Stimulated activated CD4-positive, alpha-beta T cell treated with anti-CD3 and anti-CD28 coated beads, Interleukin-2, amount 100 ng/mL, for 24 hours (primary cell): ENCODE results near the gene MAD2L1.

Source experiments
- DNase-seq, 2 donors: peaks; one replicate each; pipeline ENCODE4 v3.0.0-alpha.2; 2020

Gene MAD2L1

GRCh38 chr4:120056246-120056645 is 10.4 kb downstream of the MAD2L1 start:
- DNase-seq, result no peak

DNA sequence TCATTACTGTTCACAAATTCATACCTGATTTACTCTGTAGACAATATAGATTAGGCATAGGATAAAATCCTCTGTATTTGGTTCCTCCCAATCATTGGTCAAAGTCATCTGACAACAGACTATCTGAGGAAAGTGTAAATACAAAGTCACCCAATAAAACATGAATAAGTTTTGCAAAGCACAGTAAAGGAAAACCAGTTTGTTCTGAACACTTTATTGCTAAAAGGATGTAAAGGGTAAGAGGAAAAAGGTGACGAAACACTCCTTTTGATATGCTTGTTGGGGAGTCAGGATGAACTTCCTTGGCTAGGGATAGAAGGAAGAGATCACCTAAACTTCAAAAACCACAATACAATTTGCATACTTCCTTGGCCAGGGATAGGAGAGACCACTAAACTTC is 10.9 kb downstream of the MAD2L1 start:
- DNase-seq, result no peak

GRCh38 chr4:120055162-120055561 is 11.5 kb downstream of the MAD2L1 start:
- DNase-seq, result no peak

GRCh38 chr4:120053911-120054310 is 12.7 kb downstream of the MAD2L1 start:
- DNase-seq, result no peak

DNA sequence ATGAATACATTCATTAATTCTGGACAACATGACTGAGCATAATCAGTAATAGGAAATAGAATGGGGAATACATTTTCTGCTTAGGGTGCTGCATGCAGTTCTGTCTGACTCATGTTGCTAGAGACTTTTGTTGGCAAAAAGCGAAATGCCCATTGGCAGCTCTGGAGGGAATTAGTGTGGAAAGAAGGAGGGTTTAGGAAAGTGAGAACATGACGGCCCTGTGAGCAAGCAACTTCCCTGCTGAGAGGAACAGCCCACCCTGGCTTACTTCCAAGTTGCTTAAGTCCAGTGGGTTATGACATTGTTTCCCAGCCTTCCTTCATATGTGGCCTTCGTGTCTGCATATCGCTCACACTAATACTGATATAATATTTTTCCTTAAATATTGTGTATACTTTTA is 13.8 kb downstream of the MAD2L1 start:
- DNase-seq, result no peak

DNA sequence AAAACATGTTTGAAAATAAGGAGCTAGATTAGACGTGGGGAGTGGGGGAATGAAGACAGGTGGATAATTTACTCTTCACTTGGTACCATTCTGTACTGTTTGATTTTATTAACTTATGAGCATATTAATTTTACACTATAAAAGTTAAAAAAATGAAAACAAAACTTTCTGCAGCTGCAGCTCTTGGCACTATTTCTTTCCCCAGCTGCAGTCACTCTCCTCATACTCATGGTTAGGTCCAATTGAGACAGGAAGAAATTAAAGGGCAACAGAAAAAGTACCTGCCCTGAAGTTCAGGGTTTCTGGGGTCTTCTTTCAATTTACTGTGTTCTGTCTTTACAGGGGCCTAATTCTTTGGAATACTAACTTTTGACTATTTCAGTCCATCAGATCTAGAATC is 15.4 kb downstream of the MAD2L1 start:
- DNase-seq, result no peak

- peak; percentile 65 to 81 for DNase-seq
Observed at GRCh38 chr4:120049732-120050494, 16.7 kb downstream of the MAD2L1 start.

GRCh38 chr4:120043828-120044227 is 22.8 kb downstream of the MAD2L1 start:
- no peak for DNase-seq

GRCh38 chr4:120037411-120037810 is 29.2 kb downstream of the MAD2L1 start:
- no peak for DNase-seq

GRCh38 chr4:120034913-120035312 is 31.7 kb downstream of the MAD2L1 start:
- no peak for DNase-seq

- DNase-seq, result no peak
Observed at GRCh38 chr4:120026853-120027252, 39.8 kb downstream of the MAD2L1 start.

DNA sequence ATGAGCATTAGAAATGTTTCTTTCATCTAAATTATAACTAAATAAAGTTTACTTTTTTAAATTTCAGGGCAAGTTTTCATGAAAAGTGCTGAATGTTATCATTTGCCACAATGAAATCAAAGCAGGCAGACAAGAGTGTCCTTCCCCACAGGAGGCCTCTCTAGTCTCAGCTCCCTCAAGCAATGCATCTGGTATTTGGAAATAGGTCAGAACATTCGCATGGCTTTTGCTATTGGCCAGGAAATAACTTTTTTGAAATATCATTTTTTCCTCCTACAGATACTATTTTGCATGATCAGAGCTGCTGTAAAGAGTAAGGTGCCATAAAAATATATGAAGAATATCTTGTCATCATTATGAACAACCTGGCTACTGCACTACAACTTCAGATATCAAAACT is 41.1 kb downstream of the MAD2L1 start:
- DNase-seq, result no peak

DNA sequence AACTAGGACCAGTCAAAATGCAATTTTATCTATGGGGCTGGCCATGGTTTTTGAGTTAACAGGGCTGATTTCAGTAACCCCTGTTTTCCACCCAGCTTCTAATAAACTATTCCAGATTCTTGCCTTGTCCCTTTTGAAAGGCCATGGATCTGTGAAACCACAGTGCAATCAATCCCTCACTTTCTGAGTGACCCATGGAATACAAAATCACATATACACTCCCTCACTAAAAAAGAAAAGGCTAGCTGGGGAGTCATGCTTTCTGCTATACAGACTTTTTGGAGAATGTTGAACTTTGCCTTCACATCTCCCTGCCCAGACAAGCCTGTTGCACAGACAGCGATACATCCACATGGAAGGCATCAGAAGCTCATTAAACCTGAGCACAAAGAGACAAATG is 47.9 kb downstream of the MAD2L1 start:
- no peak for DNase-seq

DNA sequence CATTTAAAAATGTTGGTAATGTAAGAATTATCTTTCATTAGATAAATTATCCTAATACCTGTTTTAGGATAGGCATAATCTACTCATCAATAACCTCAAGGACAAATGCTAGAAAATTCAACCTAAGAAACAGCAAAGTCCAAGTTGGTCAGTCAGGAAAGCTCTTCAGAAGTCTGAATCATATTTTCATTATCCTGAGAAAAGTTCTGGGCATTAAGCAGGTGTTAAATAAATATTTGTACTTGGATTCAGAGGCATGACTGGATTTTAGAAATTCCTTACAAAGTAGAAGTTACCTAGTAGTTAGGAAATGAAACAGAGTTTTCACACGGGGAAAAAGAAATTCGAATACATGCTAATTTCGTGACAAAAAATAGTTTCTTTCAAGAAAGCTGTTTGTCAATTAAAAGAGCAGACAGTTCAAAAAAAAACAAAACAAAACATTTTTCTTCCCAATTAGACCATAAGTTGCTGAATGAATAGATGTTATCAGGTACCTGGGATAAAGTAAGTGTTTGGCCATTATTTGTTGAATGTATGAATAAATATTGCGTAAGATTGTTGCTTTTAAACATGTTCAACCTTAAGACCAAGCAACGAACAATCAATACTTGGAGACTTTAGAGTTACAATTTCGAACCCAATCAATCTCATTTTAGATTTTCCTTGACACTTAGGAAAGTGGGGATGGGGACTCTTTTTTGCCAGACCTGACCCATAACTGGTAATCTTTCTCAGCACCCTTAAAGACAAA is 48.5 kb downstream of the MAD2L1 start:
- no peak for DNase-seq

DNA sequence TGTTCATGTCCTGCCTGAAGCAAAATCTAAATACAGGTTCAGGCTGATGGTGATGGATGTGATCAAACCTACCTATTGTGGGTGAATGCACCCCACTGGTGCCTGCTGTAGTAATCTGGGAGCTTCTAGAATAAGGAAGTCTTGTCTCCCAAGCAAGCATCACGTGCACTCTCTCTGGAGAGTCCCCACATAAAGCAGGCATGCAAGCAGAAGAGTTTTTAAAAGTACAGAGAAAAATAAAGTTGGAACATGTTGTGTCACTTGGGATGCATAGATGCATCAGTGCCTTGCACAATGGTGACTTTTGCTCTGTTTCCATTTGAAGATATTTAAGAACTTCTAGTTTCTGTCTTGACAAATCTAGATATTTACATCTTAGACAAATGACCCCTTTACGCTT is 54.9 kb downstream of the MAD2L1 start:
- no peak for DNase-seq

- DNase-seq, result no peak
Observed at GRCh38 chr4:120010646-120011045, 56.0 kb downstream of the MAD2L1 start.

DNA sequence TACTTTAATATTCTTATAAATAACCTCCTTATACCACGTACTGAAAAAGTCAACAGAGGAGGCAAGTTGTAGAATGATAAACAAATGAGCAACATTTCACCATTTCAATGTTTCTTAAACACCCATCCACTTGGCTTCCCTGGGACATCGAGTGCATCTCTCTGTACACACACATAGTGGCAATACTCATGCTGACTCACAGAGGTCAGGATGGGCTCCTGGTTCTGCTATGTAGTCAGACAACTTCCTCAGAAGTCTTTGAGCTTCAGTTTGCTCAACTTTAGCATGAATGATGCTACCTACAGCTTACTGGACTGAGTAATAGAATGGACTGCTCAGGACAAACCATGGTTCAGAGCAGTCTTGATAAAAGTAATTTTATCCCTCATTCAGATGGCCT is 56.9 kb downstream of the MAD2L1 start:
- DNase-seq, result no peak

- DNase-seq, result no peak
Observed at GRCh38 chr4:120008957-120009356, 57.7 kb downstream of the MAD2L1 start.

GRCh38 chr4:120007896-120008436 is 58.7 kb downstream of the MAD2L1 start:
- no peak for DNase-seq

- no peak for DNase-seq
Observed at GRCh38 chr4:120007191-120007871, 59.3 kb downstream of the MAD2L1 start.
